ENCODE data around the gene RNF26. TPM values are rescaled to one million over a fixed set of nuclear protein-coding genes. Genes with fewer than 3 reads are reported as not detected.
A peak's percentile ranks its signal among the peaks of the same experiment; 100 is the strongest.

RNF26 gene
- total and polyA plus RNA-seq, 10 of the 15 experiments (the other 5 are each of a cell fraction or from before 2014, with no cell fraction given) = 2.8 to 54.5 (median 17.7) TPM

GRCh38 chr11:119335091-119335654 lies 846 bp downstream of the RNF26 start:
- Histone ChIP-seq H2AFZ (ENCODE audit: control insufficient read depth, low read depth, low read length) (no peak overlapping the region), H3K27me3 (replicated peaks in 1 of 2; ENCODE audit: control insufficient read depth in 2 of 2, insufficient read depth in 2 of 2, low read length in 1 of 2) (no peaks in the 10 kb centered on the region; a peak in 1 of 4 replicates), H3K27ac (ENCODE audit: control insufficient read depth, insufficient read depth) (peak overlapping the region; percentile 85), H3K36me3 (ENCODE audit: control insufficient read depth in 2 of 2, insufficient read depth in 2 of 2, low read length in 1 of 2) (no peaks in the 10 kb centered on the region), H3K4me3 (peak overlapping the region; percentile 91), H3K9ac (ENCODE audit: control insufficient read depth, insufficient read depth, low read length) (peak overlapping the region; percentile 93), H3K79me2 (ENCODE audit: control insufficient read depth, insufficient read depth, low read length) (peaks cover 13% of the 10 kb centered on the region), H3K4me2 (ENCODE audit: control insufficient read depth, insufficient read depth) (peak overlapping the region; percentile 98), H3K4me1 (ENCODE audit: control insufficient read depth, insufficient read depth, low read length) (peaks cover 12% of the 10 kb centered on the region), H3K9me3 (replicated peaks; ENCODE audit: control insufficient read depth, insufficient read depth, low read length) (no peaks in the 10 kb centered on the region), H4K20me1 (ENCODE audit: control insufficient read depth, insufficient read depth) (no peaks in the 10 kb centered on the region)
- BruUV-seq (replicated peaks) = no TSS peak
- in situ Hi-C loops (cut with MboI) = no loop called here
- ChIA-PET SMC1A (ENCODE audit: uncharacterized antibody, unreplicated experiment) (interaction anchor here (0.8 to 1.4 kb wide), 3 partner anchors 11 to 47 kb away, joined by 3 to 8 read pairs (median 3); no protein-coding TSS in a partner anchor), RAD21 (ENCODE audit: unreplicated experiment) (interaction anchor here (0.6 kb wide), 1 partner anchor 140 kb away, joined by 3 read pairs; no protein-coding TSS in a partner anchor), CTCF (interaction anchor here (1.6 to 6.1 kb wide), 2 partner anchors 13 to 129 kb away, joined by 5 to 58 read pairs; partner anchors contain the start of gene CBL), POLR2A (interaction anchor here (0.6 to 1.6 kb wide), 3 partner anchors 11 to 499 kb away, joined by 3 to 5 read pairs (median 3); no protein-coding TSS in a partner anchor)
- FAIRE-seq = no peak
- TF ChIP-seq POLR2A (IDR thresholded peaks at IDR 0.05; ENCODE audit: low read depth, low read length) (peak; percentile 50), KDM1A (IDR thresholded peaks at IDR 0.05; ENCODE audit: borderline replicate concordance) (no peak)
- DNase-seq (ENCODE audit: low read depth, low spot score) = no peak
- no peak for ATAC-seq
- WGBS (ENCODE audit: insufficient coverage, insufficient replicate concordance, low lambda C conversion rate, missing lambda C conversion rate) = 88% methylated on average over 15 of the region's 15 CpGs
- intact Hi-C loops (cut with micrococcal nuclease; ENCODE audit: unreplicated experiment) = loop anchor here (5.0 kb wide), 2 partner anchors 137 to 268 kb away; partner anchors contain the start of gene VPS11

GRCh38 chr11:119335655-119336543 lies 1.6 kb downstream of the RNF26 start:
- H4K20me1 ChIP-seq (ENCODE audit: control insufficient read depth, insufficient read depth) = no peaks in the 10 kb centered on the region
- ChIA-PET SMC1A (ENCODE audit: uncharacterized antibody, unreplicated experiment) (interaction anchor here (0.8 kb wide), 1 partner anchor 12 kb away, joined by 3 read pairs; no protein-coding TSS in a partner anchor), RAD21 (ENCODE audit: unreplicated experiment) (interaction anchor here (0.6 kb wide), 1 partner anchor 141 kb away, joined by 3 read pairs; no protein-coding TSS in a partner anchor), CTCF (interaction anchor here (2.7 to 6.1 kb wide), 3 partner anchors 13 to 17 kb away, joined by 11 to 88 read pairs (median 58); no protein-coding TSS in a partner anchor), POLR2A (no interaction called here)
- peaks cover 13% of the 10 kb centered on the region for H3K79me2 ChIP-seq (ENCODE audit: control insufficient read depth, insufficient read depth, low read length)
- H3K27ac ChIP-seq (ENCODE audit: control insufficient read depth, insufficient read depth) = no peak overlapping the region
- ATAC-seq (no peak), FAIRE-seq (no peak), DNase-seq (ENCODE audit: low read depth, low spot score) (no peak)
- H2AFZ ChIP-seq (ENCODE audit: control insufficient read depth, low read depth, low read length) = no peak overlapping the region
- no peak for TF ChIP-seq MXI1 (IDR thresholded peaks at IDR 0.05; ENCODE audit: low read depth, low read length)
- H3K4me2 ChIP-seq (ENCODE audit: control insufficient read depth, insufficient read depth) = peak overlapping the region; percentile 98
- no peaks in the 10 kb centered on the region for H3K9me3 ChIP-seq (replicated peaks; ENCODE audit: control insufficient read depth, insufficient read depth, low read length)
- BruUV-seq (replicated peaks) = no TSS peak
- intact Hi-C loops (cut with micrococcal nuclease; ENCODE audit: unreplicated experiment) = loop anchor here (5.0 kb wide), 2 partner anchors 136 to 269 kb away; partner anchors contain the start of gene VPS11
- H3K4me3 ChIP-seq = peak overlapping the region; percentile 91
- H3K36me3 ChIP-seq (ENCODE audit: control insufficient read depth in 2 of 2, insufficient read depth in 2 of 2, low read length in 1 of 2) = no peaks in the 10 kb centered on the region
- in situ Hi-C loops (cut with MboI) = no loop called here
- H3K4me1 ChIP-seq (ENCODE audit: control insufficient read depth, insufficient read depth, low read length) = peaks cover 12% of the 10 kb centered on the region
- 96% methylated on average over 30 of the region's 30 CpGs for WGBS (ENCODE audit: insufficient coverage, insufficient replicate concordance, low lambda C conversion rate, missing lambda C conversion rate)
- H3K27me3 ChIP-seq (replicated peaks in 1 of 2; ENCODE audit: control insufficient read depth in 2 of 2, insufficient read depth in 2 of 2, low read length in 1 of 2) = peaks cover 0 to 4% of the 10 kb centered on the region in 2 experiments
- no peak overlapping the region for H3K9ac ChIP-seq (ENCODE audit: control insufficient read depth, insufficient read depth, low read length)
